Mammary epithelial cell (primary cell): Measurements from ENCODE around the gene SCG3.

ENCODE experiments used
- CTCF ChIP-seq, 2 donors: IDR thresholded peaks in 1 of 2; conservative IDR thresholded peaks in 1 of 2; 2 replicates each; pipeline ENCODE4 v1.5.1; 2011 to 2012; ENCODE audit warnings: inconsistent platforms in 2 of 2, low read length in 2 of 2, mild to moderate bottlenecking in 2 of 2, control low read depth in 1 of 2, low read depth in 1 of 2; ENCODE audit not compliant: insufficient read depth in 1 of 2; ENCODE audit errors: extremely low read depth in 1 of 2
- EZH2 ChIP-seq: IDR thresholded peaks from 2 replicates; pipeline ENCODE4 v1.6.1; 2012; ENCODE audit warnings: low read length, inconsistent platforms, borderline replicate concordance

DNA sequence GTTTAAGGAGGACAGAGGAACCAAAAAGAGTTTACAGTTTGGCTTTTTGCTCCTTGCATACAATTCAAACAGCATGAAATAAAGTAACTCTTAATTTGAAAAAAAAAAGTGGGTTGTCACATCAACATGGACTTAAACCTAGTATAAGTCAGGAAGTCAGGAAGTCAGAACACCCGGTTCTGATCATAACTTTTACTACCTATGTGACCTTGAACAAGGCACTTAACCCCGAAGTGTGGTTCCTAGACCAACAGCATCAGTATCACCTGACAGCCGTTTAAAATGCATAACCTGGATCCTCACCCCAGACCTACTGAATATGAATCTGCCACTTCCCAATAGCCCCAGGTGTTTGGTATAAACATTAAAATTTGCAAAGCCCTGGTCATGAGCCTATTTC, 37.4 kb downstream of the SCG3 start:
- TF ChIP-seq CTCF (conservative IDR thresholded peaks at IDR 0.05 in 1 of 2, IDR thresholded peaks at IDR 0.05 in 1 of 2; ENCODE audit: extremely low read depth in 1 of 2, insufficient read depth in 1 of 2, low read depth in 1 of 2, low read length in 2 of 2) (no peak), EZH2 (no peak)
